Glutamatergic neuron (in vitro differentiated cells): ENCODE measurements around the gene CERS5. TPM values are rescaled to one million over a fixed set of nuclear protein-coding genes. Genes with fewer than 3 reads are reported as not detected.

Source experiments
- DNase-seq: peaks from one replicate; pipeline ENCODE4 v3.0.0; 2022
- H3K27ac Mint-ChIP-seq: one replicate; pipeline ENCODE4 v1.8.0; 2020; ENCODE audit warnings: mild to moderate bottlenecking, mixed read lengths, inconsistent platforms; ENCODE audit not compliant: unreplicated experiment
- H3K27me3 Mint-ChIP-seq: one replicate; pipeline ENCODE4 v1.8.0; 2020; ENCODE audit warnings: mild to moderate bottlenecking, moderate library complexity, mixed read lengths, inconsistent platforms; ENCODE audit not compliant: unreplicated experiment
- H3K36me3 Mint-ChIP-seq: one replicate; pipeline ENCODE4 v1.8.0; 2020; ENCODE audit warnings: mild to moderate bottlenecking, mixed read lengths, inconsistent platforms; ENCODE audit not compliant: unreplicated experiment
- H3K4me1 Mint-ChIP-seq: one replicate; pipeline ENCODE4 v1.8.0; 2020; ENCODE audit warnings: mild to moderate bottlenecking, low read depth, mixed read lengths, inconsistent platforms; ENCODE audit not compliant: unreplicated experiment
- H3K4me3 Mint-ChIP-seq: one replicate; pipeline ENCODE4 v1.8.0; 2020; ENCODE audit warnings: mild to moderate bottlenecking, mixed read lengths, inconsistent platforms; ENCODE audit not compliant: unreplicated experiment
- H3K9me3 Mint-ChIP-seq: one replicate; pipeline ENCODE4 v1.8.0; 2020; ENCODE audit warnings: mild to moderate bottlenecking, moderate library complexity, mixed read lengths, inconsistent platforms; ENCODE audit not compliant: unreplicated experiment
- CTCF ChIP-seq: fragments of 200-600 bp; sonication (generic); IDR thresholded peaks from one replicate; pipeline ENCODE4 v1.5.0; 2021; ENCODE audit not compliant: partially characterized antibody, unreplicated experiment
- total RNA-seq: library from RNA; stranded (reverse); fragmentation: NEBNext Ultra II Directional; extraction: Animal tissue kit (Norgen Biotek cat#: 25700); gene quantifications from one replicate; pipeline ENCODE4 v1.2.1, GENCODE V29; 2021; ENCODE audit not compliant: unreplicated experiment

CERS5 gene
- total RNA-seq, 1 donor from 2014 or later: 125 TPM

DNA sequence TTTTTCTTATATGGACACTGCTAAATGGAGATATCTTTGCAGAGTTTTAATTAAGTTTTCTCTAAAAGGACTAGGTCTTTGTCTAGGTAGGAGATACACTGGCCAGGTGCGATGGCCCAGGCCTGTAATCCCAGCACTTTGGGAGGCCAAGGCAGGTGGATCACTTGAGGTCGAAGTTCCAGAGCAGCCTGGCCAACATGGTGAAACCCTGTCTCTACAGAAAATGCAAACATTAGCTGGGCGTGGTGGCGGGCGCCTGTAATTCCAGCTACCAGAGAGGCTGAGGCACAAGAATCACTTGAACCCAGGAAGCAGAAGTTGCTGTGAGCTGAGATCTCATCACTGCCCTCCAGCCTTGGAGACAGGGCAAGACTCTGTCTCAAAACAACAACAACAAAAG, 17.1 kb upstream of the CERS5 start:
- Mint-ChIP-seq H3K4me3 (no peak overlapping the region), H3K9me3 (no peaks in the 10 kb centered on the region), H3K36me3 (no peaks in the 10 kb centered on the region), H3K4me1 (peaks cover 8% of the 10 kb centered on the region), H3K27me3 (no peaks in the 10 kb centered on the region), H3K27ac (no peak overlapping the region)
- DNase-seq: no peak
- no peak for TF ChIP-seq CTCF

DNA sequence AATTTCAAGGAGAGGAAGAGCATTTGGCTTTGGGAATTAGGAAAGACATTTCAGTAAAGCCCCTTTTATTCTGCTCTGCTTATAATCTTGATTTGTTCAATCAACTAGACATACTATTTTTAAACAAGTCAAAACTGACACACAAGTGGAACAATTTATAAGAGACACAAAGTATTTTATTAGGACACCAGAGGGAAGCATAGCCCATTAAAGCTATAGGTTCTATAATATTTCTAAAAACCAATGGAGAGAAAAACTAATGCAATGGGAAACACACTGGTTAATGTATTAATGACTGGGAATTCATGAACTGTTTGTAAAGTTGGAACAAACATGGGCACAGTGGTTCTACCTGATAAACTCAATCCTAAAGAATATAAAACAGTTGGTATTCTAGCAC, 15.3 kb upstream of the CERS5 start:
- Mint-ChIP-seq H3K27ac (no peak overlapping the region), H3K4me1 (peaks cover 5% of the 10 kb centered on the region), H3K27me3 (no peaks in the 10 kb centered on the region), H3K9me3 (no peaks in the 10 kb centered on the region), H3K4me3 (no peak overlapping the region), H3K36me3 (no peaks in the 10 kb centered on the region)
- DNase-seq: no peak
- no peak for TF ChIP-seq CTCF

GRCh38 chr12:50181691-50182090, 14.5 kb upstream of the CERS5 start:
- Mint-ChIP-seq H3K27ac (no peak overlapping the region), H3K27me3 (no peaks in the 10 kb centered on the region), H3K9me3 (no peaks in the 10 kb centered on the region), H3K36me3 (no peaks in the 10 kb centered on the region), H3K4me1 (peaks cover 1% of the 10 kb centered on the region), H3K4me3 (no peak overlapping the region)
- TF ChIP-seq CTCF: no peak
- no peak for DNase-seq

- H3K9me3 Mint-ChIP-seq: no peaks in the 10 kb centered on the region
- H3K4me1 Mint-ChIP-seq: no peaks in the 10 kb centered on the region
- no peaks in the 10 kb centered on the region for H3K36me3 Mint-ChIP-seq
- no peaks in the 10 kb centered on the region for H3K27me3 Mint-ChIP-seq
- TF ChIP-seq CTCF: peak; percentile 35
- no peak for DNase-seq
- no peak overlapping the region for H3K27ac Mint-ChIP-seq
- H3K4me3 Mint-ChIP-seq: no peak overlapping the region
Measured at GRCh38 chr12:50175716-50176026, 8.5 kb upstream of the CERS5 start.

- no peaks in the 10 kb centered on the region for H3K9me3 Mint-ChIP-seq
- H3K4me3 Mint-ChIP-seq: no peak overlapping the region
- H3K27ac Mint-ChIP-seq: no peak overlapping the region
- peak; percentile 76 for TF ChIP-seq CTCF
- no peaks in the 10 kb centered on the region for H3K4me1 Mint-ChIP-seq
- no peaks in the 10 kb centered on the region for H3K36me3 Mint-ChIP-seq
- H3K27me3 Mint-ChIP-seq: no peaks in the 10 kb centered on the region
- DNase-seq: no peak
Measured at GRCh38 chr12:50174971-50175715, 8.0 kb upstream of the CERS5 start.
